B cell (primary cell): ENCODE data around the gene ACTL6B. TPM values are rescaled to one million over a fixed set of nuclear protein-coding genes. Genes with fewer than 3 reads are reported as not detected.
A peak's percentile ranks its signal among the peaks of the same experiment; 100 is the strongest.

Experiments used
- ATAC-seq: fragments of 200-7000 bp; cut with Tn5 transposase; one replicate; pipeline ENCODE4 v1.10.0; 2021; ENCODE audit warnings: low read depth, mild to moderate bottlenecking, moderate number of reproducible peaks, moderate library complexity
- CTCF ChIA-PET: fragments of 350-600 bp; sonication (Branson Sonifier 250); formaldehyde crosslinking; loops from one replicate; lab custom pipeline; 2021; ENCODE audit warnings: antibody characterized with exemption, inconsistent platforms; lab: Charles Lee
- POLR2A ChIA-PET: fragments of 350-600 bp; sonication (Branson Sonifier 250); formaldehyde crosslinking; loops from one replicate; lab custom pipeline; 2021; ENCODE audit warnings: antibody characterized with exemption; lab: Charles Lee
- DNase-seq: peaks from one replicate; pipeline ENCODE4 v3.0.0; 2013
- H2AFZ ChIP-seq: 2 replicates; pipeline ENCODE4 v1.6.1; 2012; ENCODE audit warnings: mild to moderate bottlenecking, low read depth, low read length; ENCODE audit not compliant: insufficient read depth, poor library complexity, severe bottlenecking
- H3K27ac ChIP-seq, 2 donors: 1 replicate in 1 of 2; 2 replicates in 1 of 2; pipeline ENCODE4 v1.5.1; 2012 to 2013; ENCODE audit warnings: low read length in 2 of 2, mild to moderate bottlenecking in 2 of 2, moderate library complexity in 1 of 2
- H3K27me3 ChIP-seq, 4 experiments: fragments of 200-600 bp in 1 of 4; sonication (generic) in 1 of 4; replicated peaks in 1 of 4; 1 replicate in 2 of 4; 2 replicates in 2 of 4; pipeline versions ENCODE4 v1.6.1 to v1.7.0; 2013 to 2016; ENCODE audit warnings: low read length in 3 of 4, mild to moderate bottlenecking in 2 of 4, mixed read lengths in 1 of 4, moderate library complexity in 1 of 4; ENCODE audit not compliant: insufficient read depth in 4 of 4, control insufficient read depth in 3 of 4; ENCODE audit errors: control extremely low read depth in 1 of 4
- H3K36me3 ChIP-seq, 2 experiments: replicated peaks in 1 of 2; 1 replicate in 1 of 2; 2 replicates in 1 of 2; pipeline versions ENCODE4 v1.6.1 to v1.7.1; 2013; ENCODE audit warnings: low read length in 1 of 2; ENCODE audit not compliant: insufficient read depth in 2 of 2, control insufficient read depth in 1 of 2; ENCODE audit errors: control extremely low read depth in 1 of 2, extremely low read depth in 1 of 2
- H3K4me1 ChIP-seq, 2 donors: fragments of 200-600 bp in 1 of 2; sonication (generic) in 1 of 2; 1 replicate in 1 of 2; 2 replicates in 1 of 2; pipeline versions ENCODE4 v1.5.1 to v1.6.1; 2013 to 2017; ENCODE audit warnings: low read length in 2 of 2; ENCODE audit not compliant: control insufficient read depth in 2 of 2, insufficient read depth in 2 of 2
- H3K4me2 ChIP-seq: replicated peaks from 2 replicates; pipeline ENCODE3; 2012; ENCODE audit warnings: mild to moderate bottlenecking, low read depth, low read length; ENCODE audit not compliant: poor library complexity, severe bottlenecking
- H3K4me3 ChIP-seq, 5 experiments: fragments of 200-600 bp in 1 of 5; sonication (generic) in 1 of 5; 1 replicate in 3 of 5; 2 replicates in 2 of 5; pipeline versions ENCODE4 v1.5.1 to v1.7.0; 2011 to 2016; ENCODE audit warnings: low read length in 4 of 5, mild to moderate bottlenecking in 4 of 5, low read depth in 2 of 5, control low read depth in 1 of 5, moderate library complexity in 1 of 5; ENCODE audit not compliant: insufficient read depth in 1 of 5; ENCODE audit errors: control extremely low read depth in 1 of 5, extremely low read depth in 1 of 5
- H3K79me2 ChIP-seq: fragments of 200-600 bp; sonication (generic); one replicate; pipeline ENCODE4 v1.6.0; 2016; ENCODE audit warnings: low read length; ENCODE audit not compliant: control insufficient read depth, insufficient read depth
- H3K9ac ChIP-seq: fragments of 200-600 bp; sonication (generic); 2 replicates; pipeline ENCODE4 v1.6.1; 2017; ENCODE audit warnings: mild to moderate bottlenecking, low read length, moderate library complexity
- H3K9me3 ChIP-seq, 3 donors: one replicate each; pipeline versions ENCODE4 v1.6.1 to v1.7.1; 2013; ENCODE audit warnings: low read length in 2 of 3; ENCODE audit not compliant: control insufficient read depth in 2 of 3, insufficient read depth in 1 of 3; ENCODE audit errors: control extremely low read depth in 1 of 3
- H4K20me1 ChIP-seq: 2 replicates; pipeline ENCODE4 v1.6.0; 2012; ENCODE audit warnings: mild to moderate bottlenecking, low read length; ENCODE audit not compliant: insufficient read depth, control insufficient read depth, poor library complexity, severe bottlenecking
- H3K27ac Mint-ChIP-seq: one replicate; pipeline ENCODE4 v1.8.0; 2021; ENCODE audit warnings: mixed read lengths
- H3K27me3 Mint-ChIP-seq: one replicate; pipeline ENCODE4 v1.8.0; 2021; ENCODE audit warnings: mixed read lengths
- H3K4me1 Mint-ChIP-seq: one replicate; pipeline ENCODE4 v1.8.0; 2021; ENCODE audit warnings: mixed read lengths
- H3K4me3 Mint-ChIP-seq: one replicate; pipeline ENCODE4 v1.8.0; 2021; ENCODE audit warnings: mixed read lengths
- H3K9me3 Mint-ChIP-seq: one replicate; pipeline ENCODE4 v1.8.0; 2022; ENCODE audit warnings: mixed read lengths; ENCODE audit not compliant: insufficient read depth
- EZH2 ChIP-seq: IDR thresholded peaks from 2 replicates; pipeline ENCODE4 v1.6.1; 2012; ENCODE audit warnings: borderline replicate concordance, low read depth, mild to moderate bottlenecking, moderate library complexity, low read length; ENCODE audit not compliant: insufficient read depth, poor library complexity, severe bottlenecking
- WGBS: methylation state at CpG from one replicate; pipeline ENCODE4 v1.1.5; 2013; ENCODE audit warnings: missing lambda C conversion rate; ENCODE audit not compliant: insufficient coverage; 5-methylcytosine and 5-hydroxymethylcytosine counted together
- intact Hi-C: fragments of 100-400 bp; cut with micrococcal nuclease; formaldehyde crosslinking; loops from one replicate; pipeline ENCODE4 v1.10.0; 2022
- polyA plus RNA-seq: library from polyadenylated mRNA; depleted of rRNA; stranded (reverse); fragments of >200 nt; gene quantifications from 2 replicates; pipeline ENCODE4 v1.2.3, GENCODE V29; 2012
- total RNA-seq, 2 donors: library from RNA; stranded (reverse); fragments of 120-200 nt in 1 of 2; gene quantifications; 1 replicate in 1 of 2; 2 replicates in 1 of 2; pipeline versions ENCODE4 v1.2.3 to v1.2.4, GENCODE V29; 2013 to 2022
- TF ChIP-seq, protein P1 (sequence below): fragments of 200-600 bp; IDR thresholded peaks from one replicate; pipeline ENCODE4 v1.8.0; 2022; ENCODE audit warnings: antibody characterized with exemption, mild to moderate bottlenecking

ACTL6B gene
- total and polyA plus RNA-seq, 2 donors (not counting 1 experiment from before 2014, with no cell fraction given): not detected

DNA sequence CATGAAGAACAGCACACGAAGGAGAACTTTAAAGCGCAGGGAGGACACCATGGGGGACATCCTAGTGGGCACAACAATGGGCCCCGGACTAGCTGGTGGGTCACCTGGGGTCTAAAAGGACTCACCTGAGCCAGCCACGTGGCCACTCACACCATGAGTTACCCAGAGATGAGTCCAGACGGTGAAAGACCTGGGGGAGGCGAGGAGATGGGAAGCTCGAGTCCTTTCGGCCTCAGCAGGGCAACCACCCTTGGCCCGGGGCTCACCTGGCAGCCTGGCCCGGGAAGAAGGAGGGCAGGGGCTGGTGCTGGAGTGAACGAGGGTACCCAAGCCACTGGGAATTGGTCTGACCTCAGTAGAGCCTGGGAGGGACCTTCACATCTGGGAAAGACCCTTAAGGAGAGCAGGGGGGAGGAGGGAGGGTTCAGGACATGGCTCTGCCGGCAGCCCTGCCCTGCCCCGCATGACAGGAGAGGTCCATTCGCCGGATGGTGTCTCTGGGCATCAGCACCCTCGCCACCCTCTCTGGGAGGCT, 32.1 kb upstream of the ACTL6B start:
- H2AFZ ChIP-seq: no peak overlapping the region
- no peaks in the 10 kb centered on the region for H3K27me3 ChIP-seq
- POLR2A ChIA-PET: no interaction called here
- TF ChIP-seq, protein P1, sequence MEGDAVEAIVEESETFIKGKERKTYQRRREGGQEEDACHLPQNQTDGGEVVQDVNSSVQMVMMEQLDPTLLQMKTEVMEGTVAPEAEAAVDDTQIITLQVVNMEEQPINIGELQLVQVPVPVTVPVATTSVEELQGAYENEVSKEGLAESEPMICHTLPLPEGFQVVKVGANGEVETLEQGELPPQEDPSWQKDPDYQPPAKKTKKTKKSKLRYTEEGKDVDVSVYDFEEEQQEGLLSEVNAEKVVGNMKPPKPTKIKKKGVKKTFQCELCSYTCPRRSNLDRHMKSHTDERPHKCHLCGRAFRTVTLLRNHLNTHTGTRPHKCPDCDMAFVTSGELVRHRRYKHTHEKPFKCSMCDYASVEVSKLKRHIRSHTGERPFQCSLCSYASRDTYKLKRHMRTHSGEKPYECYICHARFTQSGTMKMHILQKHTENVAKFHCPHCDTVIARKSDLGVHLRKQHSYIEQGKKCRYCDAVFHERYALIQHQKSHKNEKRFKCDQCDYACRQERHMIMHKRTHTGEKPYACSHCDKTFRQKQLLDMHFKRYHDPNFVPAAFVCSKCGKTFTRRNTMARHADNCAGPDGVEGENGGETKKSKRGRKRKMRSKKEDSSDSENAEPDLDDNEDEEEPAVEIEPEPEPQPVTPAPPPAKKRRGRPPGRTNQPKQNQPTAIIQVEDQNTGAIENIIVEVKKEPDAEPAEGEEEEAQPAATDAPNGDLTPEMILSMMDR: no peak
- no peak for TF ChIP-seq EZH2
- no peak overlapping the region for H3K27ac ChIP-seq
- peaks cover 0 to 66% of the 10 kb centered on the region in 2 experiments for H3K36me3 ChIP-seq
- H3K9ac ChIP-seq: no peak overlapping the region
- intact Hi-C loops: no loop called here
- H3K27me3 Mint-ChIP-seq: no peaks in the 10 kb centered on the region
- DNase-seq: no peak
- H3K4me1 Mint-ChIP-seq: peaks cover 39% of the 10 kb centered on the region
- peaks cover 68% of the 10 kb centered on the region for H3K79me2 ChIP-seq
- CTCF ChIA-PET: interaction anchor here (1.3 to 9.8 kb wide), 5 partner anchors 12 to 164 kb away, joined by 3 to 85 read pairs (median 49); partner anchors contain the start of genes POP7 and SLC12A9
- ATAC-seq: no peak
- H4K20me1 ChIP-seq: peaks cover 96% of the 10 kb centered on the region
- no peak overlapping the region for H3K4me3 ChIP-seq
- no peak overlapping the region for H3K4me2 ChIP-seq
- H3K9me3 Mint-ChIP-seq: no peaks in the 10 kb centered on the region
- H3K4me1 ChIP-seq: peaks cover 36 to 37% of the 10 kb centered on the region in 2 donors
- H3K4me3 Mint-ChIP-seq: peak overlapping the region; percentile 3
- no peaks in the 10 kb centered on the region for H3K9me3 ChIP-seq
- 97% methylated on average over 15 of the region's 16 CpGs for WGBS
- H3K27ac Mint-ChIP-seq: no peak overlapping the region

DNA sequence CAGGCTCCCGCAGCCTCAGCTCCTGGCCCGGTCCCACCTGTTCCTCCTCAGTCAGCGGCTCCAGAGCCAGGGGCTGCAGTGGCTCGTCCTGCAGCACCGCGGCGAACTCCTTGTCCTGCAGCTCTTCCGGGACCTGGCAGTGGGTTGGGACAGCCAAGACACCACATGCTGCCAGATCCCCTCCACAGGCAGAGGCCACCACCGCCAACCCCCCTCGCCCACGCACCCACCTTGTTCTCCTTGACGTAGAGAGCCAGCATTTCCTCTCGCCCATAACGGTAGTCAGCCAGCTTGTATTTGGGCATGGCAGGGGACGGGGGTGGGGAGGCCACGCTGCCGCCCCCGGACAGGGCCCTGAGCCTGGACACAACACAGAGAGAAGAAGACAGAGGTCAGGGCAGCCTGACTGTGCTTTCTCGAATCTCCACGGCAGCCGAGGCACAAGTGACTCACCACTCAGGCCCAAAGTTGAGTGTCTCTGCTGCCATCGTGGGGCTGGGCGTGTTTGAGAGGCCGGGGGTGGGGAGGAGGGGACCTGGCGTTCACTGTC, 31.6 kb upstream of the ACTL6B start:
- H3K9ac ChIP-seq: no peak overlapping the region
- no peak for TF ChIP-seq EZH2
- TF ChIP-seq, protein P1: no peak
- no peak overlapping the region for H3K4me3 ChIP-seq
- H3K4me2 ChIP-seq: no peak overlapping the region
- no peak overlapping the region for H3K4me3 Mint-ChIP-seq
- H3K79me2 ChIP-seq: peaks cover 63% of the 10 kb centered on the region
- peaks cover 0 to 71% of the 10 kb centered on the region in 2 experiments for H3K36me3 ChIP-seq
- H3K4me1 Mint-ChIP-seq: peaks cover 33% of the 10 kb centered on the region
- no peaks in the 10 kb centered on the region for H3K27me3 Mint-ChIP-seq
- peaks cover 30 to 32% of the 10 kb centered on the region in 2 donors for H3K4me1 ChIP-seq
- H3K9me3 ChIP-seq: no peaks in the 10 kb centered on the region
- 91% methylated on average over 21 of the region's 25 CpGs for WGBS
- DNase-seq (no peak), ATAC-seq (no peak)
- peaks cover 96% of the 10 kb centered on the region for H4K20me1 ChIP-seq
- no peaks in the 10 kb centered on the region for H3K27me3 ChIP-seq
- intact Hi-C loops: no loop called here
- H3K27ac ChIP-seq: no peak overlapping the region
- POLR2A ChIA-PET: interaction anchor here (0.6 kb wide), 1 partner anchor 227 kb away, joined by 5 read pairs; no protein-coding TSS in a partner anchor
- H3K27ac Mint-ChIP-seq: no peak overlapping the region
- CTCF ChIA-PET: interaction anchor here (1.3 to 9.8 kb wide), 3 partner anchors 12 to 84 kb away, joined by 3 to 85 read pairs (median 53); partner anchors contain the start of gene POP7
- H2AFZ ChIP-seq: no peak overlapping the region
- H3K9me3 Mint-ChIP-seq: no peaks in the 10 kb centered on the region
